ENCODE results near the gene AUP1.
"Not testable (repeated sequence)": the region's sequence is repeated elsewhere in the genome, so short reads cannot be mapped to it uniquely, and the experiment has no call there.

The AUP1 gene

GRCh38 chr2:74491648-74492544 is 37.6 kb downstream of the AUP1 start:
- TF ChIP-seq CTCF (conservative IDR thresholded peaks at IDR 0.05; ENCODE audit: low read depth, low read length) = no peak
- no peak for DNase-seq (ENCODE audit: low read depth)
- H3K4me3 ChIP-seq (ENCODE audit: low read length) = no peak overlapping the region

GRCh38 chr2:74489906-74490305 is 39.6 kb downstream of the AUP1 start:
- no peak overlapping the region for H3K4me3 ChIP-seq (ENCODE audit: low read length)
- DNase-seq (ENCODE audit: low read depth) = no peak
- TF ChIP-seq CTCF (conservative IDR thresholded peaks at IDR 0.05; ENCODE audit: low read depth, low read length) = no peak

- DNase-seq (ENCODE audit: low read depth) = no peak
- no peak for TF ChIP-seq CTCF (conservative IDR thresholded peaks at IDR 0.05; ENCODE audit: low read depth, low read length)
- no peak overlapping the region for H3K4me3 ChIP-seq (ENCODE audit: low read length)
Observed at GRCh38 chr2:74488643-74489481, 40.6 kb downstream of the AUP1 start.

- TF ChIP-seq CTCF (conservative IDR thresholded peaks at IDR 0.05; ENCODE audit: low read depth, low read length) = no peak
- no peak for DNase-seq (ENCODE audit: low read depth)
- no peak overlapping the region for H3K4me3 ChIP-seq (ENCODE audit: low read length)
Observed at GRCh38 chr2:74486141-74486540, 43.4 kb downstream of the AUP1 start.

GRCh38 chr2:74483675-74484164 is 45.8 kb downstream of the AUP1 start:
- H3K4me3 ChIP-seq (ENCODE audit: low read length) = peak overlapping the region; percentile 84
- not testable (repeated sequence) for DNase-seq (ENCODE audit: low read depth)

- peak within 1 kb of the TSS; percentile 84 for H3K4me3 ChIP-seq (ENCODE audit: low read length)
- DNase-seq (ENCODE audit: low read depth) = peak; percentile 83
- peak; percentile 93 for TF ChIP-seq CTCF (conservative IDR thresholded peaks at IDR 0.05; ENCODE audit: low read depth, low read length)
Observed at GRCh38 chr2:74482801-74483674, 46.5 kb downstream of the AUP1 start, which contains the start of the genes CCDC142 and TTC31. CCDC142 (minus strand) TSS chr2:74482998; CDS start chr2:74482837, 161 bp downstream. TTC31 (plus strand) TSS chr2:74483081; CDS start chr2:74483096, 15 bp downstream.
